Endodermal cell (in vitro differentiated cells): ENCODE measurements around the gene SNAP47. TPM values are rescaled to one million over a fixed set of nuclear protein-coding genes. Genes with fewer than 3 reads are reported as not detected.

ENCODE experiments used
- DNase-seq: peaks from one replicate; pipeline ENCODE4 v3.0.0-alpha.2; 2017
- H3K27ac ChIP-seq: 2 replicates; pipeline ENCODE4 v1.5.1; 2013; ENCODE audit warnings: mild to moderate bottlenecking, low read depth, low read length, moderate library complexity
- H3K27me3 ChIP-seq: 2 replicates; pipeline ENCODE4 v1.6.1; 2013; ENCODE audit warnings: mild to moderate bottlenecking, low read length, moderate library complexity; ENCODE audit not compliant: insufficient read depth, control insufficient read depth, poor library complexity, severe bottlenecking
- H3K36me3 ChIP-seq: 2 replicates; pipeline ENCODE4 v1.7.0; 2013; ENCODE audit warnings: mild to moderate bottlenecking, low read length, moderate library complexity; ENCODE audit not compliant: control insufficient read depth, insufficient read depth
- H3K4me1 ChIP-seq: one replicate; pipeline ENCODE4 v1.7.0; 2013; ENCODE audit warnings: low read length; ENCODE audit not compliant: control insufficient read depth, insufficient read depth
- H3K4me3 ChIP-seq: 2 replicates; pipeline ENCODE4 v1.5.1; 2013; ENCODE audit warnings: mild to moderate bottlenecking, low read length, moderate library complexity
- H3K9ac ChIP-seq: 2 replicates; pipeline ENCODE4 v1.6.1; 2013; ENCODE audit warnings: mild to moderate bottlenecking, low read length, moderate library complexity; ENCODE audit not compliant: poor library complexity, severe bottlenecking; ENCODE audit errors: extremely low read depth
- H3K9me3 ChIP-seq: 2 replicates; pipeline ENCODE4 v1.6.1; 2013; ENCODE audit warnings: mild to moderate bottlenecking, low read length, moderate library complexity; ENCODE audit not compliant: control insufficient read depth
- H3K27ac Mint-ChIP-seq: 2 replicates; pipeline ENCODE4 v1.8.0; 2020; ENCODE audit warnings: mixed read lengths
- H3K27me3 Mint-ChIP-seq: 2 replicates; pipeline ENCODE4 v1.8.0; 2021; ENCODE audit warnings: mild to moderate bottlenecking, mixed read lengths; ENCODE audit not compliant: insufficient read depth
- H3K36me3 Mint-ChIP-seq: 2 replicates; pipeline ENCODE4 v1.8.0; 2020; ENCODE audit warnings: low read depth, mixed read lengths
- H3K4me1 Mint-ChIP-seq: 2 replicates; pipeline ENCODE4 v1.8.0; 2020; ENCODE audit warnings: mixed read lengths
- H3K4me3 Mint-ChIP-seq: 2 replicates; pipeline ENCODE4 v1.8.0; 2020; ENCODE audit warnings: mild to moderate bottlenecking, moderate library complexity, mixed read lengths
- H3K9me3 Mint-ChIP-seq: 2 replicates; pipeline ENCODE4 v1.8.0; 2020; ENCODE audit warnings: mild to moderate bottlenecking, mixed read lengths
- CTCF ChIP-seq: fragments of 200-600 bp; sonication (generic); conservative IDR thresholded peaks from 2 replicates; pipeline ENCODE4 v1.5.0; 2021; ENCODE audit warnings: antibody characterized with exemption, mild to moderate bottlenecking
- WGBS, 2 experiments: methylation state at CpG; one replicate each; pipeline versions ENCODE4 v1.1.5 to v1.1.7; 2013; ENCODE audit warnings: missing lambda C conversion rate in 2 of 2, mixed read lengths in 1 of 2; ENCODE audit not compliant: insufficient coverage in 1 of 2, insufficient read length in 1 of 2; 5-methylcytosine and 5-hydroxymethylcytosine counted together
- total RNA-seq, 2 donors: library from RNA; stranded (reverse); fragmentation: NEBNext Ultra II Directional in 1 of 2; extraction: Animal tissue kit (Norgen Biotek cat#: 25700) in 1 of 2; gene quantifications; 2 replicates in 1 of 2; 3 replicates in 1 of 2; pipeline ENCODE4 v1.2.1, GENCODE V29; 2021

The SNAP47 gene
- total RNA-seq, 2 donors from 2014 or later = 42.5 to 46.6 TPM

- H3K36me3 Mint-ChIP-seq = peaks cover 10% of the 10 kb centered on the region
- no peak overlapping the region for H3K27ac ChIP-seq
- H3K27me3 Mint-ChIP-seq = peaks cover 23% of the 10 kb centered on the region
- no peak overlapping the region for H3K27ac Mint-ChIP-seq
- no peaks in the 10 kb centered on the region for H3K36me3 ChIP-seq
- no peaks in the 10 kb centered on the region for H3K4me1 ChIP-seq
- H3K9me3 Mint-ChIP-seq = no peaks in the 10 kb centered on the region
- H3K4me1 Mint-ChIP-seq = peaks cover 3% of the 10 kb centered on the region
- H3K9me3 ChIP-seq = no peaks in the 10 kb centered on the region
- no peak overlapping the region for H3K9ac ChIP-seq
- H3K27me3 ChIP-seq = peaks cover 19% of the 10 kb centered on the region
- 91% methylated on average over 4 of the region's 4 CpGs; no CpG with 5 or more reads in 1 of the 2 experiments for WGBS, 2 experiments
- no peak overlapping the region for H3K4me3 Mint-ChIP-seq
- peak; percentile 29 for DNase-seq
- H3K4me3 ChIP-seq = no peak overlapping the region
- TF ChIP-seq CTCF = no peak
These were observed 47.0 kb downstream of the SNAP47 start for GRCh38 chr1:227782226-227782625.

- no peak for DNase-seq
- peaks cover 9% of the 10 kb centered on the region for H3K36me3 Mint-ChIP-seq
- WGBS, 2 experiments = 91 to 92% methylated on average over 8 to 13 of the region's 13 CpGs
These were observed 50.0 kb downstream of the SNAP47 start for GRCh38 chr1:227785094-227785804.

More at GRCh38 chr1:227785094-227785804, 50.0 kb downstream of the SNAP47 start:
- Mint-ChIP-seq H3K4me3 (no peak overlapping the region), H3K9me3 (no peaks in the 10 kb centered on the region), H3K4me1 (peaks cover 6% of the 10 kb centered on the region), H3K27me3 (peaks cover 45% of the 10 kb centered on the region), H3K27ac (no peak overlapping the region)
- no peak for TF ChIP-seq CTCF
- no peak overlapping the region for H3K27ac ChIP-seq
- no peaks in the 10 kb centered on the region for H3K9me3 ChIP-seq
- no peak overlapping the region for H3K9ac ChIP-seq
- H3K4me1 ChIP-seq = no peaks in the 10 kb centered on the region
- H3K27me3 ChIP-seq = peaks cover 45% of the 10 kb centered on the region
- no peaks in the 10 kb centered on the region for H3K36me3 ChIP-seq
- no peak overlapping the region for H3K4me3 ChIP-seq
